Right lobe of liver (tissue), 6 donors: ENCODE data around the gene MRPL58. TPM values are rescaled to one million over a fixed set of nuclear protein-coding genes. Genes with fewer than 3 reads are reported as not detected.

Experiments
- ATAC-seq, 4 donors: fragments of 200-7000 bp; cut with Tn5 transposase; one replicate each; pipeline ENCODE4 v1.9.1; 2020; ENCODE audit warnings: mild to moderate bottlenecking in 4 of 4, moderate library complexity in 4 of 4
- DNase-seq, 3 donors: peaks; one replicate each; pipeline ENCODE4 v3.0.0-alpha.2; 2020
- H3K27ac ChIP-seq, 3 donors: fragments of 200-600 bp; one replicate each; pipeline ENCODE4 v1.8.0; 2022
- H3K27me3 ChIP-seq, 2 donors: fragments of 200-600 bp; one replicate each; pipeline ENCODE4 v1.8.0; 2022
- H3K36me3 ChIP-seq, 4 donors: fragments of 200-600 bp; sonication (generic) in 1 of 4; one replicate each; pipeline versions ENCODE4 v1.5.1 to v1.8.0; 2017 to 2022; ENCODE audit warnings: control low read depth in 1 of 4
- H3K4me1 ChIP-seq, 4 donors: fragments of 200-600 bp; sonication (generic) in 1 of 4; one replicate each; pipeline versions ENCODE4 v1.5.1 to v1.8.0; 2017 to 2022; ENCODE audit warnings: control low read depth in 1 of 4
- H3K4me3 ChIP-seq, 3 donors: fragments of 200-600 bp; one replicate each; pipeline ENCODE4 v1.8.0; 2022
- H3K9me3 ChIP-seq, 4 donors: fragments of 200-600 bp; sonication (generic) in 1 of 4; one replicate each; pipeline versions ENCODE4 v1.5.1 to v1.8.0; 2017 to 2022; ENCODE audit warnings: control low read depth in 1 of 4
- CTCF ChIP-seq, 4 donors: fragments of 200-600 bp in 3 of 4; fragments of 450-650 bp in 1 of 4; IDR thresholded peaks; one replicate each; pipeline versions ENCODE4 v1.5.1 to v1.8.0; 2016 to 2022; ENCODE audit warnings: antibody characterized with exemption in 4 of 4, mild to moderate bottlenecking in 2 of 4
- POLR2A ChIP-seq: fragments of 450-650 bp; IDR thresholded peaks from one replicate; pipeline ENCODE4 v1.6.1; 2017; ENCODE audit warnings: antibody characterized with exemption, mild to moderate bottlenecking
- WGBS: methylation state at CpG from one replicate; pipeline ENCODE4 v1.1.6; 2018; ENCODE audit warnings: low coverage, low lambda C conversion rate; ENCODE audit not compliant: insufficient coverage; ENCODE audit errors: missing lambda C conversion rate; 5-methylcytosine and 5-hydroxymethylcytosine counted together
- intact Hi-C, 2 donors: fragments of 100-400 bp; cut with DNase I; formaldehyde crosslinking; loops; one replicate each; pipeline versions ENCODE4 v1.11.2 to v1.14.1; 2022
- total RNA-seq, 6 experiments: library from RNA; depleted of rRNA in 2 of 6; stranded (reverse); fragments of >200 nt in 2 of 6; fragmentation: NEBNext Ultra II Directional in 3 of 6; extraction: Animal tissue kit (Norgen Biotek cat#: 25700) in 3 of 6; gene quantifications; one replicate each; pipeline versions ENCODE4 v1.1.0 to v1.2.4, GENCODE V29; 2016 to 2023
- donor health status: DM: no; HTN: yes; CAD: no.
- donor health status: DM: no; HTN: no; CAD: no.
- donor health status: DM: no; HTN: no; CAD: no.
- donor health status: DM: no; HTN: yes; CAD: no.
- donor health status: DM: no; HTN: yes; CAD: no.

Gene MRPL58
- total RNA-seq, 6 experiments from 2014 or later, result 23.7 to 112 (median 28.1) TPM

DNA sequence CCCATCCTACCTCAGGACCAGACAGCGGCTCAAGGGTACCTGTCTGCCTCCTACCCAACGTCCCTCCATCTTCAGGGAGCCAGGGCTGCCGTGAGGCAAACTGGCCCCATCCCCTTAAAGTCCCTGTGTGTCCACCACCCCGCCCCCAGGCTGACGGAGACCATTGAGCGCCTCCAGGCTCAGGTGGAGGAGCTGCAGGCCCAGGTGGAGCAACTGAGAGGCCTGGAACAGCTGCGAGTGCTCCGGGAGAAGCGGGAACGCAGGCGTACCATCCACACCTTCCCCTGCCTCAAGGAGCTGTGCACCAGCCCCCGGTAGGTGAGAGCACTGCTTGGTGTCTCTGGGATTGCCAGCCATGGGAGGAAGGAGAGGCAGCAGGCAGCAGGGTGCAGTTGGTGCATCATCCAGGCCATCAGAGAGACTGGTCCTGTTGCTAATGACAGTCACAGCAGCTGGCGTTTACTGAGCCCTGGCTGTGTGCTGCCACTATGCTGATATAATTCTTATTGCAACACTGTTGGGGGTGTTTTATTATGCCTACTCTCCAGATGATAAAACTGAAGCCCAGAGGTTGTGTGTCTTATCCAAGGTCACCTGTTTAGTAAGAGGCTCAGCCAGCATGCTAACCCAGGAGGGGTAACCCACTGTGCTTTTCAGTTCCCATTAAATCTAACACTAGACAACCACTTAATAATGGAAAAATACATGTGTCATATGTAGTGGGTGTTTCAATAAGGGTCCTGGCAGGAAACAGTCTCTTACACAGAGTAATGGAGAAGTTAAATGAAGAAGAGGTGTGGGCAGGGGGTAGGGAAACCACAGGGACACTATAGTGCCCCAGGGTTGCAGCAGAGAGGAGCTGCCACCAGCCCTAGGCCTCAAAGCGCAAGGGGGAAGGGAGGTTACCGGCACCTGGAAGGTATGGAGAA, 10.3 kb upstream of the MRPL58 start:
- Histone ChIP-seq H3K27ac (no peak overlapping the region), H3K36me3 (peaks cover 0 to 4% (median 0%) of the 10 kb centered on the region in 4 donors), H3K27me3 (no peaks in the 10 kb centered on the region), H3K4me3 (no peak overlapping the region), H3K9me3 (no peaks in the 10 kb centered on the region), H3K4me1 (no peaks in the 10 kb centered on the region)
- no peak for TF ChIP-seq POLR2A
- TF ChIP-seq CTCF (IDR thresholded peaks at IDR 0.05), result no peak
- no peak for ATAC-seq
- intact Hi-C loops, result no loop called here
- no peak for DNase-seq
- 80% methylated on average over 3 of the region's 15 CpGs for WGBS

GRCh38 chr17:75003070-75003956, 9.2 kb upstream of the MRPL58 start:
- Histone ChIP-seq H3K4me3 (no peak overlapping the region), H3K4me1 (no peaks in the 10 kb centered on the region), H3K27me3 (no peaks in the 10 kb centered on the region), H3K36me3 (peaks cover 0 to 4% (median 0%) of the 10 kb centered on the region in 4 donors), H3K9me3 (no peaks in the 10 kb centered on the region), H3K27ac (no peak overlapping the region)
- DNase-seq (no peak), ATAC-seq (peak in 1 of 4 donors; percentile 4)
- intact Hi-C loops, result no loop called here
- WGBS, result 78% methylated on average over 15 of the region's 76 CpGs
- no peak for TF ChIP-seq POLR2A
- no peak for TF ChIP-seq CTCF (IDR thresholded peaks at IDR 0.05)

DNA sequence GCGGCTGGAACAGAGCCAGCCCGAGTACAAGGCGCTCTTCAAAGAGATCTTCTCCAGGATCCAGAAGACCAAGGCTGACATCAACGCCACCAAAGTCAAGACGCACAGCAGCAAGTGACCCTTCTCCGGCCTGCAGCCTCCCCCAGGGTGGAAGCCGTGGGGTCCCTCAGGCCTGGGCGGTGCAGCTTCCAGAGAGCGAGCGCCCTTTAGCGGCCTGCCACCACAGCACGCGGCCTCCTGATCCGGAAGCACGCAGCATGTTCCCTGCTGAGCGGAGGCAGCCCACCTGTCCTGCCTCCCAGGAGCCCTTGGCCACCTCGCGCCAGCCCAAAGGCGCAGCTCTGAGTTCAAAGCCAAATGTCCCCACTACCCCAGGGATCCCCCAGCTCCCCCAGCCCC, 8.5 kb upstream of the MRPL58 start:
- DNase-seq (no peak), ATAC-seq (no peak)
- H3K27me3 ChIP-seq, result no peaks in the 10 kb centered on the region
- WGBS, result 90% methylated on average over 2 of the region's 19 CpGs
- intact Hi-C loops, result no loop called here
- TF ChIP-seq CTCF (IDR thresholded peaks at IDR 0.05), result no peak
- no peak for TF ChIP-seq POLR2A
- H3K4me3 ChIP-seq, result no peak overlapping the region
- H3K4me1 ChIP-seq, result no peaks in the 10 kb centered on the region
- no peaks in the 10 kb centered on the region for H3K9me3 ChIP-seq
- H3K27ac ChIP-seq, result no peak overlapping the region
- H3K36me3 ChIP-seq, result peaks cover 0 to 4% (median 0%) of the 10 kb centered on the region in 4 donors

GRCh38 chr17:75004371-75004770, 8.1 kb upstream of the MRPL58 start:
- TF ChIP-seq CTCF (IDR thresholded peaks at IDR 0.05), result no peak
- TF ChIP-seq POLR2A, result no peak
- Histone ChIP-seq H3K36me3 (peaks cover 0 to 4% (median 0%) of the 10 kb centered on the region in 4 donors), H3K4me1 (no peaks in the 10 kb centered on the region), H3K27me3 (no peaks in the 10 kb centered on the region), H3K9me3 (no peaks in the 10 kb centered on the region), H3K27ac (no peak overlapping the region), H3K4me3 (no peak overlapping the region)
- ATAC-seq, result no peak
- intact Hi-C loops, result no loop called here
- 100% methylated on average over 1 of the region's 3 CpGs for WGBS
- DNase-seq, result no peak
